Bronchus fibroblast of lung (primary cell): ENCODE data around the gene CPEB4. TPM values are rescaled to one million over a fixed set of nuclear protein-coding genes. Genes with fewer than 3 reads are reported as not detected.

Experiments used
- total RNA-seq: library from RNA; depleted of rRNA; stranded (reverse); fragments of >200 nt; gene quantifications from 2 replicates; pipeline ENCODE4 v1.2.3, GENCODE V29; 2015

Gene CPEB4
- total RNA-seq, result 3.7 and 5.5 TPM in 2 replicates

GRCh38 chr5:173887610-173888472, at the start of gene CPEB4:
TSS of gene CPEB4 (plus strand) at chr5:173888349. CDS start at chr5:173889734, 1,385 bp downstream.

GRCh38 chr5:173988554-173989431, 100.6 kb downstream of the CPEB4 start, which contains the start of gene C5orf47:
TSS of gene C5orf47 (plus strand) at chr5:173989170. CDS start at chr5:173989264, 94 bp downstream.

Other genes with a start within 250 kb of the CPEB4 start
- not detected in 2 replicates for gene C5orf47, start 100.8 kb downstream of the CPEB4 start, total RNA-seq
- gene NSG2, start 157.4 kb downstream of the CPEB4 start, total RNA-seq, result not detected in 2 replicates